Measurements from ENCODE around the gene RMDN3.

- no peak for TF ChIP-seq EZH2 (IDR thresholded peaks at IDR 0.05; ENCODE audit: low read depth)
- TF ChIP-seq CTCF (conservative IDR thresholded peaks at IDR 0.05), result no peak
Observed at GRCh38 chr15:40691737-40692136, 63.3 kb downstream of the RMDN3 start.

Measured in PC-9 (cell line).